GM12878 (cell line): Measurements from ENCODE around the gene ADCYAP1R1. TPM values are rescaled to one million over a fixed set of nuclear protein-coding genes. Genes with fewer than 3 reads are reported as not detected.

Experiments used
- ATAC-seq: fragments of 200-7000 bp; cut with Tn5 transposase; 3 replicates; pipeline ENCODE4 v1.9.1; 2020; ENCODE audit warnings: mild to moderate bottlenecking, moderate library complexity
- BruUV-seq: library from RNA; stranded (reverse); fragments of 400-500 nt; replicated peaks from 2 replicates; lab custom pipeline; 2021; lab: Mats Ljungman, UMichigan
- CTCF ChIA-PET: fragments of 300-600 bp; sonication (Branson Sonifier 250); formaldehyde crosslinking; extraction: SDS; loops from one replicate; lab custom pipeline; 2021; ENCODE audit warnings: inconsistent platforms; lab: Yijun Ruan, JAX
- POLR2A ChIA-PET: fragments of 350-600 bp; formaldehyde crosslinking; extraction: SDS; loops from one replicate; lab custom pipeline; 2021; ENCODE audit warnings: inconsistent platforms; lab: Charles Lee
- RAD21 ChIA-PET: fragments of 300-600 bp; sonication (Branson Sonifier 250); formaldehyde crosslinking; loops from one replicate; lab custom pipeline; 2023; ENCODE audit warnings: antibody characterized with exemption; ENCODE audit not compliant: unreplicated experiment; lab: Charles Lee
- SMC1A ChIA-PET: fragments of 300-600 bp; sonication (Branson Sonifier 250); formaldehyde crosslinking; loops from one replicate; lab custom pipeline; 2023; ENCODE audit not compliant: unreplicated experiment, uncharacterized antibody; lab: Charles Lee
- DNase-seq: peaks from one replicate; pipeline ENCODE4 v3.0.0-alpha.2; 2011; ENCODE audit warnings: low read depth, low spot score
- FAIRE-seq: peaks from 3 replicates; lab custom pipeline; 2011; peaks lifted over from hg19 to GRCh38; lab: Jason Lieb, UNC
- H2AFZ ChIP-seq: 2 replicates; pipeline ENCODE4 v1.6.0; 2011; ENCODE audit warnings: low read depth, low read length, control low read depth; ENCODE audit not compliant: control insufficient read depth
- H3K27ac ChIP-seq: 2 replicates; pipeline ENCODE4 v1.5.1; 2011; ENCODE audit warnings: control low read depth; ENCODE audit not compliant: control insufficient read depth, insufficient read depth
- H3K27me3 ChIP-seq, 2 experiments: replicated peaks in 1 of 2; 2 replicates each; pipeline versions ENCODE4 v1.6.0 to v1.6.1; 2011; ENCODE audit warnings: low read length in 1 of 2; ENCODE audit not compliant: control insufficient read depth in 2 of 2, insufficient read depth in 2 of 2
- H3K36me3 ChIP-seq, 2 experiments: 2 replicates each; pipeline ENCODE4 v1.5.1; 2011; ENCODE audit warnings: low read length in 1 of 2; ENCODE audit not compliant: control insufficient read depth in 2 of 2, insufficient read depth in 2 of 2
- H3K4me1 ChIP-seq: 2 replicates; pipeline ENCODE4 v1.6.1; 2011; ENCODE audit warnings: mild to moderate bottlenecking, low read length, moderate library complexity, mixed read lengths; ENCODE audit not compliant: control insufficient read depth, insufficient read depth
- H3K4me2 ChIP-seq: 2 replicates; pipeline ENCODE4 v1.6.0; 2011; ENCODE audit warnings: control low read depth; ENCODE audit not compliant: control insufficient read depth, insufficient read depth
- H3K4me3 ChIP-seq: fragments of 200-600 bp; sonication (generic); 2 replicates; pipeline ENCODE4 v1.5.1; 2016
- H3K79me2 ChIP-seq: 2 replicates; pipeline ENCODE4 v1.6.0; 2011; ENCODE audit warnings: low read length; ENCODE audit not compliant: control insufficient read depth, insufficient read depth
- H3K9ac ChIP-seq: 2 replicates; pipeline ENCODE4 v1.8.0; 2011; ENCODE audit warnings: low read length, control low read depth, mixed read lengths; ENCODE audit not compliant: control insufficient read depth, insufficient read depth
- H3K9me3 ChIP-seq: replicated peaks from 3 replicates; pipeline ENCODE4 v1.5.1; 2011; ENCODE audit warnings: mild to moderate bottlenecking, low read length; ENCODE audit not compliant: control insufficient read depth, insufficient read depth
- H4K20me1 ChIP-seq: 2 replicates; pipeline ENCODE4 v1.6.0; 2011; ENCODE audit not compliant: control insufficient read depth, insufficient read depth
- HDAC2 ChIP-seq: fragments of 200-600 bp; sonication (generic); IDR thresholded peaks from 2 replicates; pipeline ENCODE4 v1.6.1; 2017
- ZNF207 ChIP-seq: fragments of 450-650 bp; IDR thresholded peaks from 2 replicates; pipeline ENCODE4 v1.6.1; 2014; ENCODE audit warnings: antibody characterized with exemption, mild to moderate bottlenecking, borderline replicate concordance
- ZNF622 ChIP-seq: fragments of 450-650 bp; IDR thresholded peaks from 2 replicates; pipeline ENCODE4 v1.6.1; 2017; ENCODE audit warnings: mild to moderate bottlenecking, inconsistent platforms
- WGBS: methylation state at CpG from one replicate; pipeline ENCODE4 v1.1.6; 2016; ENCODE audit warnings: low lambda C conversion rate; ENCODE audit not compliant: insufficient replicate concordance, insufficient coverage; ENCODE audit errors: missing lambda C conversion rate; 5-methylcytosine and 5-hydroxymethylcytosine counted together
- in situ Hi-C: fragments of 300-500 bp; cut with MboI; formaldehyde crosslinking; loops from 9 replicates; pipeline ENCODE4 v1.14.3; 2018; ENCODE audit warnings: mixed read lengths
- intact Hi-C: fragments of 100-400 bp; cut with micrococcal nuclease; formaldehyde crosslinking; loops from one replicate; pipeline ENCODE4 v1.14.2; 2022; ENCODE audit not compliant: unreplicated experiment
- polyA plus RNA-seq, 11 experiments: library from polyadenylated mRNA; depleted of rRNA in 4 of 11; unstranded in 6 of 11; stranded (reverse) in 5 of 11; fragments of >200 nt; fragmentation: Nextera tagmentation in 4 of 11; fragmentation: Illumina TruSeq in 1 of 11; extraction: Ambion mirVana in 4 of 11; extraction: Trizol in 1 of 11; gene quantifications; 1 replicate in 1 of 11; 2 replicates in 10 of 11; pipeline versions ENCODE4 v1.2.1 to v1.2.3, GENCODE V29; 2011 to 2016; ENCODE audit warnings: inconsistent platforms in 2 of 11, missing spikeins in 2 of 11, low read depth in 1 of 11
- total RNA-seq, 4 experiments: library from RNA; depleted of rRNA in 3 of 4; stranded (reverse); fragments of >200 nt in 3 of 4; fragmentation: Illumina TruSeq in 1 of 4; extraction: Trizol in 1 of 4; gene quantifications; 2 replicates each; pipeline versions ENCODE4 v1.2.1 to v1.2.3, GENCODE V29; 2013 to 2021
- TF ChIP-seq, protein P1 (sequence below): IDR thresholded peaks from 2 replicates; pipeline ENCODE4 v1.6.1; 2012; ENCODE audit warnings: improper control_type of control experiment, low read depth, low read length; ENCODE audit not compliant: insufficient replicate concordance

ADCYAP1R1 gene
- total and polyA plus RNA-seq, 10 of the 15 experiments (the other 5 are each of a cell fraction or from before 2014, with no cell fraction given): not detected

DNA sequence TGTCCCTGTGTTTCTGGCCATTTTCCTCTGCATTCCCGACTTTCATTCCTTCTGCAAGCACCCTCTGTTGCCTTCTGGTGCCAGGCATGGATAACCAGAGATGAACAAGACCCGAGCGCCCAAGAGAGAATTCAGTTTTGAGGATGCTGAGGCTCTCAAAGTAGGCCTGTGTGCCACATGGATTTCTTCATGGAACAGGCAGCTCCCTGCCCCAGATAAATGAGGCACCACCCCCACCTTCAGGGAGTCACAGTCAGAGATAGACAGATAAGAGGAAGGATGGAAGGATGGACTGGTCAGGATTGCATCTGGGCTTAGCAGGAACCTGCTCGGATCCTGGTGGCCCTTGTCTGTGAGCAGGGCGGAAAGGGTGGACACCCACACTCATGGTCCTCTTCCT lies 49.4 kb downstream of the ADCYAP1R1 start:
- Histone ChIP-seq H3K4me3 (no peak overlapping the region), H2AFZ (no peak overlapping the region), H3K4me1 (no peaks in the 10 kb centered on the region), H3K27ac (no peak overlapping the region), H3K9me3 (no peaks in the 10 kb centered on the region), H3K4me2 (no peak overlapping the region), H3K36me3 (no peaks in the 10 kb centered on the region), H4K20me1 (no peaks in the 10 kb centered on the region), H3K79me2 (no peaks in the 10 kb centered on the region), H3K9ac (no peak overlapping the region), H3K27me3 (no peaks in the 10 kb centered on the region; a peak in 1 of 4 replicates)
- FAIRE-seq (no peak), DNase-seq (no peak), ATAC-seq (no peak)
- ChIA-PET RAD21 (no interaction called here), POLR2A (no interaction called here), CTCF (no interaction called here), SMC1A (no interaction called here)
- BruUV-seq: no TSS peak
- intact Hi-C loops: no loop called here
- in situ Hi-C loops: no loop called here
- TF ChIP-seq ZNF207 (no peak), HDAC2 (no peak), ZNF622 (no peak)
- TF ChIP-seq, protein P1, sequence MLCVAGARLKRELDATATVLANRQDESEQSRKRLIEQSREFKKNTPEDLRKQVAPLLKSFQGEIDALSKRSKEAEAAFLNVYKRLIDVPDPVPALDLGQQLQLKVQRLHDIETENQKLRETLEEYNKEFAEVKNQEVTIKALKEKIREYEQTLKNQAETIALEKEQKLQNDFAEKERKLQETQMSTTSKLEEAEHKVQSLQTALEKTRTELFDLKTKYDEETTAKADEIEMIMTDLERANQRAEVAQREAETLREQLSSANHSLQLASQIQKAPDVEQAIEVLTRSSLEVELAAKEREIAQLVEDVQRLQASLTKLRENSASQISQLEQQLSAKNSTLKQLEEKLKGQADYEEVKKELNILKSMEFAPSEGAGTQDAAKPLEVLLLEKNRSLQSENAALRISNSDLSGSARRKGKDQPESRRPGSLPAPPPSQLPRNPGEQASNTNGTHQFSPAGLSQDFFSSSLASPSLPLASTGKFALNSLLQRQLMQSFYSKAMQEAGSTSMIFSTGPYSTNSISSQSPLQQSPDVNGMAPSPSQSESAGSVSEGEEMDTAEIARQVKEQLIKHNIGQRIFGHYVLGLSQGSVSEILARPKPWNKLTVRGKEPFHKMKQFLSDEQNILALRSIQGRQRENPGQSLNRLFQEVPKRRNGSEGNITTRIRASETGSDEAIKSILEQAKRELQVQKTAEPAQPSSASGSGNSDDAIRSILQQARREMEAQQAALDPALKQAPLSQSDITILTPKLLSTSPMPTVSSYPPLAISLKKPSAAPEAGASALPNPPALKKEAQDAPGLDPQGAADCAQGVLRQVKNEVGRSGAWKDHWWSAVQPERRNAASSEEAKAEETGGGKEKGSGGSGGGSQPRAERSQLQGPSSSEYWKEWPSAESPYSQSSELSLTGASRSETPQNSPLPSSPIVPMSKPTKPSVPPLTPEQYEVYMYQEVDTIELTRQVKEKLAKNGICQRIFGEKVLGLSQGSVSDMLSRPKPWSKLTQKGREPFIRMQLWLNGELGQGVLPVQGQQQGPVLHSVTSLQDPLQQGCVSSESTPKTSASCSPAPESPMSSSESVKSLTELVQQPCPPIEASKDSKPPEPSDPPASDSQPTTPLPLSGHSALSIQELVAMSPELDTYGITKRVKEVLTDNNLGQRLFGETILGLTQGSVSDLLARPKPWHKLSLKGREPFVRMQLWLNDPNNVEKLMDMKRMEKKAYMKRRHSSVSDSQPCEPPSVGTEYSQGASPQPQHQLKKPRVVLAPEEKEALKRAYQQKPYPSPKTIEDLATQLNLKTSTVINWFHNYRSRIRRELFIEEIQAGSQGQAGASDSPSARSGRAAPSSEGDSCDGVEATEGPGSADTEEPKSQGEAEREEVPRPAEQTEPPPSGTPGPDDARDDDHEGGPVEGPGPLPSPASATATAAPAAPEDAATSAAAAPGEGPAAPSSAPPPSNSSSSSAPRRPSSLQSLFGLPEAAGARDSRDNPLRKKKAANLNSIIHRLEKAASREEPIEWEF: no peak
- WGBS: 17% methylated on average over 5 of the region's 5 CpGs
